ENCODE data around the gene CPN2.

The CPN2 gene

DNA sequence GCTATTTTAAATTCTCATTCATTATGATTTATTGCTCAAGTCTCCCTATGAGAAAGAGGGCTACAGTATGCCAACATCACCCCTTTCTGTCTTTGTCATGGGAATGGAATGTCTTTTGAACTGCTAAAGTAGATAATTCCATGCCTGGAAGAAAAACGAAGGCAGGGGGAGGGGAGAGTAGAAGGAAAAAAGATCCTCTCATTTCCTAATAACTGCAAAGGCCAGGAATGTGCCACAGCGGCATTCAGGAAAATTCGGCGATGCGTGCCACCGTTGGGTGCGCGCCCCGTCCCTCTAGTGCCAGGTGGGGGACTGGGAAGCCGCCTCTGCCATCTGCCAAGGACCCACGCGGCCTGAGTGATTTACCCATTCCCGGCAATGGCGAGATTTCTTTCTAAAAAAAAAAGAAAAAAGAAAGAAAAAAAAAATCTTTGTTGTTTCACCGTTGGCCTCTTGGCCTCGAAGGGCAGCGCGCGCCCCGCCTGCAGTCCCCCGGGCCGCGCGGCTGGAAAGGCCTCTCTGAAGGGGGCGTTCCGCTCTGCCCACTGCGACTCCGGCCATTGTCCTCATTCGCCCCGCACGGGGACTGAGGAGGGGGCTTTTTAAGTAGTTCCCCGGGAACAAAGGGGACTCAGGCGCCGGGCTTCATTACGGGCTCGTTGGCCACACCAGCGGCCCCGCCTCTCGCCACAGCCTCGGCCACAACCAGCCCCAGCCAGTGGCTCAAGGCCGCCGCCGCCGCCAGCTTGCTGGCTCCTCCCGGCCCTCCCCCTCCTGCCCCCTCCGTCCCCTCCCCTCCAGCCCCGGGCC, 54.5 kb downstream of the CPN2 start:
- DNase-seq, result peak in 11 of 51 donors; percentile 20 to 62 (median 42)

DNA sequence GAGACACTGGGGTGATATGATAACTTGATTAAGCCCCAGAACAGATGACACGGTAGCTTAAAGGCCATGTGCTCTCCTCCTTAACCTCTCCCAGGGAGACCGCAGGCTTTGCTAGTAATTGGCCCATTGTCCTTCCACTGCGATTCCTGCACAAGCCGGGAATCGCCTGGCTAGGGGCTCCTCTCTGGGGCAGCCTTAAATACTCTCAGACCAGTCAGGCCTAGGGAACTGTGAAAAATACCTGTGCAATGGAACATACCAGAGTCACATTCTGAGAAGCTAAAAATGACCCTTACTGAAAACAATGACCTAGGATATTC, 56.3 kb downstream of the CPN2 start:
- no peak for DNase-seq

DNA sequence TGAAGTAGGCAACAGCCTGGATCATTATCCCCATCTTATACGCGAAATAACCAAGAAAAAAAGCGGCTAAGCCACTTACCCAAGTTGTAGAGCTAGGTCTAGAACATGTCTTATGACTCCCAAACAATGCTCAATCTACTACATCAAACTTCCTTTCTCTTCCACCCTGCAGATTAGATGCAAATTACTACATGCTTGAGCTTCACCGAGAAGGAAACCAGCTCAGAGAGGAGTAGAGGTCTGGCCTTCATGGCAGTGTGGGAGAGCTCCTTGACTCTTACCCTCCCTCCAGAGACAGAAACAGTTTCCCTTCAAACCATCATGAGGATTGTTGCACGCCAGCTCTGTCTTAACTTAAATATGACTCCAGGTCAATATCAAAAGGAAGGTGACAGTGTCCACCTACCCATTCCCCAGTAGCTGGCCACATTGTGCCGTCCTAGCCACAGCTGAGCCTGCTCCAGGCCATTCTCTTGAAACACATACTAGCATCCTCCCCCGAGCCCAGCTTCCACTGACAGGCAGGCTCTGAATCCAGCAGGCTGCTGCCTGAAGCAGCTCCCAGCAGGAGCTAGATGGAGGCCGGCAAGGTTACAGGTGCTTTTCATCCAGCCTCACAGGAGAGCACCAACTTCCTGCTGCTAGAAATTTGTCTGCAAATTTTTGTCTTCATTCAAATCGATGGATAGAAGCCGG, 56.8 kb downstream of the CPN2 start:
- no peak for DNase-seq

DNA sequence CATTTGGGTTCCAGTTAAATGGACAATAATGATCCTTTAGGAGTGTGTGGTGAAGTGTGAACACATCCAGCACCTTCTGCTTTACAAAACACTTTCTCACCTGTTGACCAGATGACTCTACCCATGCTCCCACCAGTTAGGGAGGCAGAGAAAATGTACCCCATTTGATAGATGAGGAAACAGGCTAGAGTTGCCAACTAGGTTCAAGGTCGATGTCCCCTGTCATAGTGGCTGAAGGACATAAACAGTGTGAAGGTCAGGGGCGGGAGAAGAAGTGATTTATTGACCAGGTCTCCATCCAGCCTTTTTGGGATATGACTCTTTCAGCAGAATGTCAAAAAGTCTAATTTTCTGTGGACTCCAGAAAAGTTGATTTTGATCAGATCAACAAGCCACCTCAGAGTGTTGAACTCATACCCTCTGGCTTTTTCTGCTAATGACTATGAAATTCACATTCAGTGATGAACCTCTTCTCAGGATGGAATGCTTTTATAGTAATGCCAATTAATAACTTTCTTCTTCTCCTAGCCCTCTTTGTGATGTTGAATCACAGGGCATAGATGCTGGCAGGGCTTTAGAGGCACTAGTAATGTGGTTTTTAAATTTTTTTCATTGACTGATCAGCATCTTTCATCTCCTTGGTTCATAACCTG, 57.5 kb downstream of the CPN2 start:
- DNase-seq, result no peak

DNA sequence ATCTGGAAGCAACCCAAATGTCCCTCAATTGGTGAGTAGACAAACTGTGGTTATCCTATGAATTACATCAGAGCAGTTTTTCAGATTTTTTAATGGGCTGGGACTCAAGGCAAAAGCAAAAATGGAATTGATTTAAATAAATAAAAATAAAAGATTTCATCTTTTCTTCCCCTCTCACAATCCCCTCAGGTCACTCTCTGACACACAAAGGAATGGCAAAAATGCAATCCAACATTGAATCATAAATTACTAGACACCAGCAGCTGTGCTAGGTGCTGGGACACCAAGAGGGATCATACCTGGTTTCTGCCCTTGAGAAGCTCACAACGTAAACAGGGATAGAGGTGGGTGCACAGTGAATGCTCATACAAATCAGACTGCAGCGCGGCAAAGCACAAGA, 58.8 kb downstream of the CPN2 start:
- no peak for DNase-seq

All from hypothalamus (tissue), 51 donors.